Coronary artery (tissue), 2 donors: ENCODE data around the gene PRDM8.

Experiments
- DNase-seq: peaks from one replicate; pipeline ENCODE4 v3.0.0-alpha.2; 2017; ENCODE audit warnings: low spot score
- H3K27ac ChIP-seq, 2 donors: fragments of 200-600 bp; sonication (generic); one replicate each; pipeline ENCODE4 v1.5.1; 2016 to 2019
- H3K4me3 ChIP-seq: fragments of 200-600 bp; sonication (generic); 2 replicates; pipeline ENCODE4 v1.5.1; 2016; ENCODE audit warnings: mild to moderate bottlenecking, moderate library complexity
- CTCF ChIP-seq: fragments of 200-600 bp; sonication (generic); IDR thresholded peaks from one replicate; pipeline ENCODE4 v1.5.1; 2019; ENCODE audit warnings: antibody characterized with exemption

PRDM8 gene

GRCh38 chr4:80187677-80188076, 9.6 kb upstream of the PRDM8 start:
- Histone ChIP-seq H3K4me3 (no peak overlapping the region), H3K27ac (no peak overlapping the region)
- no peak for DNase-seq
- TF ChIP-seq CTCF = no peak

GRCh38 chr4:80188457-80188800, 8.9 kb upstream of the PRDM8 start:
- DNase-seq = no peak
- no peak overlapping the region for H3K4me3 ChIP-seq
- no peak overlapping the region for H3K27ac ChIP-seq
- no peak for TF ChIP-seq CTCF

- no peak for TF ChIP-seq CTCF
- H3K27ac ChIP-seq = no peak overlapping the region
- DNase-seq = no peak
- H3K4me3 ChIP-seq = no peak overlapping the region
Observed at GRCh38 chr4:80188801-80189458, 8.4 kb upstream of the PRDM8 start.

- no peak for TF ChIP-seq CTCF
- no peak overlapping the region for H3K27ac ChIP-seq
- H3K4me3 ChIP-seq = peak overlapping the region; percentile 35
- DNase-seq = no peak
Observed at GRCh38 chr4:80189581-80189955, 7.7 kb upstream of the PRDM8 start.

GRCh38 chr4:80189956-80190677, 7.2 kb upstream of the PRDM8 start:
- no peak for TF ChIP-seq CTCF
- DNase-seq = no peak
- Histone ChIP-seq H3K4me3 (peak overlapping the region; percentile 35), H3K27ac (no peak overlapping the region)

- H3K4me3 ChIP-seq = no peak overlapping the region
- no peak for DNase-seq
- H3K27ac ChIP-seq = no peak overlapping the region
- TF ChIP-seq CTCF = no peak
Observed at GRCh38 chr4:80192252-80192866, 4.9 kb upstream of the PRDM8 start.

- TF ChIP-seq CTCF = no peak
- H3K4me3 ChIP-seq = no peak overlapping the region
- H3K27ac ChIP-seq = no peak overlapping the region
- DNase-seq = no peak
Observed at GRCh38 chr4:80192937-80193336, 4.4 kb upstream of the PRDM8 start.
